Aorta (tissue), 5 donors: ENCODE measurements around the gene TOB2. TPM values are rescaled to one million over a fixed set of nuclear protein-coding genes. Genes with fewer than 3 reads are reported as not detected.
"Not testable (repeated sequence)": the region's sequence is repeated elsewhere in the genome, so short reads cannot be mapped to it uniquely, and the experiment has no call there.

ENCODE experiments used
- ATAC-seq: fragments of 200-7000 bp; cut with Tn5 transposase; one replicate; pipeline ENCODE4 v1.9.1; 2022; ENCODE audit warnings: moderate library complexity; ENCODE audit not compliant: low FRiP score
- DNase-seq, 2 donors: peaks; one replicate each; pipeline ENCODE4 v3.0.0-alpha.2; 2020
- H3K27ac ChIP-seq, 2 donors: one replicate each; pipeline ENCODE4 v1.5.1; 2013; ENCODE audit warnings: low read length in 2 of 2, mild to moderate bottlenecking in 2 of 2, moderate library complexity in 2 of 2, control low read depth in 1 of 2, inconsistent platforms in 1 of 2, low read depth in 1 of 2
- H3K27me3 ChIP-seq, 2 donors: one replicate each; pipeline ENCODE4 v1.6.1; 2013; ENCODE audit warnings: control low read depth in 1 of 2, low read length in 1 of 2, mild to moderate bottlenecking in 1 of 2, moderate library complexity in 1 of 2; ENCODE audit not compliant: insufficient read depth in 2 of 2, control insufficient read depth in 1 of 2
- H3K36me3 ChIP-seq, 2 donors: one replicate each; pipeline ENCODE4 v1.6.1; 2013; ENCODE audit warnings: control low read depth in 1 of 2, low read length in 1 of 2, mild to moderate bottlenecking in 1 of 2; ENCODE audit not compliant: insufficient read depth in 2 of 2, control insufficient read depth in 1 of 2
- H3K4me1 ChIP-seq, 2 donors: one replicate each; pipeline ENCODE4 v1.6.1; 2013; ENCODE audit warnings: low read length in 2 of 2, control low read depth in 1 of 2, mild to moderate bottlenecking in 1 of 2, moderate library complexity in 1 of 2; ENCODE audit not compliant: insufficient read depth in 2 of 2, control insufficient read depth in 1 of 2
- H3K4me3 ChIP-seq, 2 donors: one replicate each; pipeline ENCODE4 v1.5.1; 2013; ENCODE audit warnings: low read length in 2 of 2, control low read depth in 1 of 2, mild to moderate bottlenecking in 1 of 2
- H3K9me3 ChIP-seq: one replicate; pipeline ENCODE4 v1.6.1; 2013; ENCODE audit warnings: mild to moderate bottlenecking, low read length; ENCODE audit not compliant: control insufficient read depth
- WGBS, 2 donors: extraction: QIAGEN DNeasy Blood & Tissue Kit; methylation state at CpG; one replicate each; pipeline ENCODE4 v1.1.7; 2013; 5-methylcytosine and 5-hydroxymethylcytosine counted together
- intact Hi-C, 2 donors: fragments of 100-400 bp; cut with DNase I; formaldehyde crosslinking; loops; one replicate each; pipeline versions ENCODE4 v1.14.2 to v1.15.0; 2022
- polyA plus RNA-seq, 2 donors: library from polyadenylated mRNA; stranded (reverse); fragments of 200-250 nt; gene quantifications; one replicate each; pipeline ENCODE4 v1.2.3, GENCODE V29; 2013
- total RNA-seq, 2 donors: library from RNA; stranded (reverse); fragmentation: NEBNext Ultra II Directional; extraction: Animal tissue kit (Norgen Biotek cat#: 25700); gene quantifications; one replicate each; pipeline ENCODE4 v1.2.1, GENCODE V29; 2021
- donor health status: healthy with polysubstance abuse.
- donor health status: Bipolar disorder and iron deficiency.
- donor health status: DM: no; HTN: no; CAD: no.
- donor health status: DM: no; HTN: no; CAD: no.
- donor health status: DM: yes; HTN: yes; CAD: no.

TOB2 gene
- total and polyA plus RNA-seq, 4 donors = 12.9 to 55.9 (median 31.6) TPM

- intact Hi-C loops = no loop called here
- H3K36me3 ChIP-seq = peaks cover 0 to 4% of the 10 kb centered on the region in 2 donors
Measured at GRCh38 chr22:41436322-41437113, 10.1 kb downstream of the TOB2 start.

GRCh38 chr22:41435560-41435959 is 11.0 kb downstream of the TOB2 start:
- no peaks in the 10 kb centered on the region for H3K9me3 ChIP-seq
- no peak overlapping the region for H3K4me3 ChIP-seq
- ATAC-seq (no peak), DNase-seq (no peak)
- H3K4me1 ChIP-seq = no peaks in the 10 kb centered on the region
- H3K27ac ChIP-seq = peak overlapping the region in 1 of 2 donors; percentile 11
- intact Hi-C loops = no loop called here
- WGBS, 2 donors = 59% methylated on average over 4 of the region's 4 CpGs
- no peaks in the 10 kb centered on the region for H3K27me3 ChIP-seq
- H3K36me3 ChIP-seq = peaks cover 0 to 4% of the 10 kb centered on the region in 2 donors

More at GRCh38 chr22:41436322-41437113, 10.1 kb downstream of the TOB2 start:
- Histone ChIP-seq H3K27ac (no peak overlapping the region), H3K4me3 (no peak overlapping the region), H3K9me3 (no peaks in the 10 kb centered on the region), H3K4me1 (no peaks in the 10 kb centered on the region), H3K27me3 (no peaks in the 10 kb centered on the region)
- WGBS, 2 donors = 74 to 78% methylated on average over 23 of the region's 23 CpGs
- no peak for ATAC-seq
- DNase-seq = no peak

DNA sequence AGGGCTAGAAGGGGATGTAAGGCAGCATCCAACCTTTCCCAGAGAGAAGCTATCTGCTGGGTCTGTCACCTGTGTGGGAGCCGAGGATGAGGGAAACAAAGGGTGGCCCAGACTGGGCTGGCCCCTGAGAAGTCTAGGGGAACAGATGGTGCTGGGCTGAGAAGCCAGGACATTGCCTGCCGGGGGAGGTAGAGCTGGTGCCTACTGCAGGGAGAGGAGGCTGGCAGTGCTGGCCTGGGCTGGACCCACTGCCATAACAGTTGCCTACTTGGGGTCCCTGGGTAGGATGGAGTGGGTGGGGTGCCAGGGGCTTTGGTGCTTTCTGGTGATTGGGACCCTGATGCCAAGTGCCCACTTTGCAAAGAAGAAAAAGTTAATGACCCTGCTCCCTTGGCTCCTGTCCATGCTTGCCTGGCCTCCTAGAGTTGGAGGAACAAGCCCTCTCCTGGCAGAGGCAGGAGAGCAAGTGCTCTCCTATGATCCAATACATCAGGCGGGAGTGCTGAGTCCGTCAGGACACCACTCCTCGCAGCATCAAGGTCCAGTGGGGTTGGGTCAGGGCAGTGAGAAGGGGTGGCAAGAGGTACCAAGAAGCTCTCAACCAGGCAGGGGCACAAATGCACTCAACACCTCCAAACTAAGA is 12.1 kb downstream of the TOB2 start:
- H3K27me3 ChIP-seq, ATAC-seq, H3K36me3 ChIP-seq, H3K4me3 ChIP-seq, H3K27ac ChIP-seq, H3K4me1 ChIP-seq, DNase-seq, intact Hi-C loops, H3K9me3 ChIP-seq: not testable (repeated sequence)
- 58 to 64% methylated on average over 5 of the region's 5 CpGs for WGBS, 2 donors

GRCh38 chr22:41433480-41433879 is 13.1 kb downstream of the TOB2 start:
- ATAC-seq, intact Hi-C loops: not testable (repeated sequence)

GRCh38 chr22:41431656-41432055 is 14.9 kb downstream of the TOB2 start:
- H3K36me3 ChIP-seq = peaks cover 0 to 2% of the 10 kb centered on the region in 2 donors
- H3K27ac ChIP-seq = no peak overlapping the region
- intact Hi-C loops = no loop called here
- ATAC-seq (no peak), DNase-seq (no peak)
- H3K9me3 ChIP-seq = no peaks in the 10 kb centered on the region
- H3K4me1 ChIP-seq = no peaks in the 10 kb centered on the region
- no peaks in the 10 kb centered on the region for H3K27me3 ChIP-seq
- 71 to 73% methylated on average over 6 of the region's 6 CpGs for WGBS, 2 donors
- no peak overlapping the region for H3K4me3 ChIP-seq

More at GRCh38 chr22:41433480-41433879, 13.1 kb downstream of the TOB2 start:
- 81 to 100% methylated on average over 1 of the region's 1 CpG for WGBS, 2 donors
- not testable (repeated sequence) for H3K27ac ChIP-seq, H3K36me3 ChIP-seq, H3K4me1 ChIP-seq, H3K4me3 ChIP-seq, DNase-seq, H3K9me3 ChIP-seq, H3K27me3 ChIP-seq

GRCh38 chr22:41429951-41430332 is 16.7 kb downstream of the TOB2 start:
- DNase-seq (no peak), ATAC-seq (no peak)
- intact Hi-C loops = no loop called here
- H3K27me3 ChIP-seq = no peaks in the 10 kb centered on the region
- H3K9me3 ChIP-seq = no peaks in the 10 kb centered on the region
- H3K4me3 ChIP-seq = no peak overlapping the region
- no peak overlapping the region for H3K27ac ChIP-seq
- peaks cover 0 to 2% of the 10 kb centered on the region in 2 donors for H3K36me3 ChIP-seq
- H3K4me1 ChIP-seq = no peaks in the 10 kb centered on the region
- 94 to 97% methylated on average over 8 of the region's 8 CpGs for WGBS, 2 donors

DNA sequence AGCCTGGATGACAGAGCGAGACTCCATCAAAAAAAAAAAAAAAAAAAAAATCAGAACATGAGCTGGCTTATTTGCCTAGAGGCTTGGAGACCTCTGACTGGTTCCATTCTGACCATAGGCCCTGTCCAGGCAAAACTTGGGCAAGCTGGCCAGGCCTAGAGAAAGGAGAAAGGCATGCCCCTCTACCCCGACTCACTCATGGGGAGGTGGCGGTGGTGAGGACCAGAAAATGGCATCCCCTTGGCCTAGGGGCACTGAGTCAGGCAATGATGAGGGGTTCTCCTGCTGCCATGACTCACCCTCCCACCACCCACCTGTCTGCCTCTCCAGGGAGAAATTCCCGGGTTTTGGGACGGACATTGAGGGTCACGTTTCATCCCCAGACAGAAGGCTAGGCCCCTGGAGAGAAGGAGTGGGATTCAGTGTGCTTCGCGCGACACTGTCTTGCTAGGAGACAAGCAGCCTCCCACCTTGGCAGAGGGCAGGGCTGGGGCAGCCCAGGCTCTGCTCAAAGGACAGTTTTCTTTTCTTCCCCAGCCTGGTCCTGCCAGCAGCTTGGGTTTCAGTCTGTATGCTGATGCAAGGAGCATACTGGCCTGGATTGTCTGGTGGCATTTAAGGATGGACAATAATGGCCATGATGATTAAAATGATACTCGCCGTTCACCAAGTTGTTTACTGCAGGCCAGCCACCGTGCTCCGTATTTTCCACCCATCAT is 17.2 kb downstream of the TOB2 start:
- intact Hi-C loops = no loop called here
- H3K9me3 ChIP-seq = no peaks in the 10 kb centered on the region
- 87% methylated on average over 13 of the region's 13 CpGs for WGBS, 2 donors
- no peak for DNase-seq
- no peaks in the 10 kb centered on the region for H3K27me3 ChIP-seq
- H3K4me3 ChIP-seq = no peak overlapping the region
- peaks cover 0 to 2% of the 10 kb centered on the region in 2 donors for H3K36me3 ChIP-seq
- no peak overlapping the region for H3K27ac ChIP-seq
- no peak for ATAC-seq
- no peaks in the 10 kb centered on the region for H3K4me1 ChIP-seq

DNA sequence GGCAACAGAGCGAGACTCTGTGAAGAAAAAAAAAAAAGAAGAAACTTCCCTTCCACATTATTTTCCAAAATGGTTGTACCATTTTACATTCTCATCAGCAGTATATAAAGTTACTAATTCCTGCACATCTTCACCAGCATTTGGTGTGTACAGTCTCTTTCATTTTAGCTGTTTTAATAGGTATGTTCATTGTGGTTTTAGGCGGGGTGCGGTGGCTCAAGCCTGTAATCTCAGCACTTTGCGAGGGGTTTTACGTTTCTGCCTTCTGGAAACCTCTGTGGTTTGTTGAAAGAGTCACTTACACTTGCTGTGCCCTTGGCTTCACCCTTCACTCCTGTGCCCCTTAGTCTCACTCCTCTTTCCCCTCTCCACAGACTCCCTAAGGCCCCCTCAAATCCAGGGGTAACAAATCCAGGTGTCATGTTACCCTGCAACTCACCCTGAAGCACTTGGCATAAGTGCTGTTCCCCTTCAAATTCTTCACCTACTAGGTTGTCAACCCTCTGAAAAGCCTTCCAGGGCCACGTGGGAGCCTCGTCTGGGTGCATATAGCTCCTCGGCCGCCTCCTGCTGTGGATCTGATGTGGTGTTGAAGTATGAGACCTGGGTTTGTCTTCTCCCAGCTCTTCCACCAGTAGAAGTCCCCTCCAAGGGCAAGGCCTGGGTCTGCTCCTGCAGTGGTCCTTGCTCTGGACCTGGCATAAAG is 20.8 kb downstream of the TOB2 start:
- intact Hi-C loops = no loop called here
- WGBS, 2 donors = 73 to 77% methylated on average over 9 of the region's 9 CpGs
- no peaks in the 10 kb centered on the region for H3K27me3 ChIP-seq
- no peak overlapping the region for H3K4me3 ChIP-seq
- H3K27ac ChIP-seq = no peak overlapping the region
- H3K4me1 ChIP-seq = no peaks in the 10 kb centered on the region
- H3K36me3 ChIP-seq = peaks cover 0 to 2% of the 10 kb centered on the region in 2 donors
- no peaks in the 10 kb centered on the region for H3K9me3 ChIP-seq
- no peak for ATAC-seq
- DNase-seq = no peak
